ENCODE results near the gene XAB2.

DNA sequence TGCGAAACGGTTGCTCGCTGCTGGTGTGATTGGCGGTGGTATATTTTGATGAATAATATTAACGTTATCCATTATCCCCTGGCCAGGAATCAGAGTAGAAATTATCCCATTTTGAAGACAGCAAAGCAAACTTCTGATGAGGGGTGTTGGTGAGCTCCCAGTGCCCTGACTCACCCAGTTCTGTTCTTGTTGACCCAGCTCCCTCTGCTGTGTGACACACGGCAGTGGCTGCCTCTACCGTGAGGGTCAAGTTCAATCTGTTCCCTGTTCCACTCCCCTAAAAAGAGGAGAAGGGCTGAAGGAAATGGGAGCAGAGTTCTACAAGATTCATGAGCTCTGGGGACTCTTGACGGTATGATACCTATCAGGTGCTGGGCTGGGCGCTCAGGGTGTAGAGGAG, 31.7 kb downstream of the XAB2 start:
- TF ChIP-seq, protein P1, sequence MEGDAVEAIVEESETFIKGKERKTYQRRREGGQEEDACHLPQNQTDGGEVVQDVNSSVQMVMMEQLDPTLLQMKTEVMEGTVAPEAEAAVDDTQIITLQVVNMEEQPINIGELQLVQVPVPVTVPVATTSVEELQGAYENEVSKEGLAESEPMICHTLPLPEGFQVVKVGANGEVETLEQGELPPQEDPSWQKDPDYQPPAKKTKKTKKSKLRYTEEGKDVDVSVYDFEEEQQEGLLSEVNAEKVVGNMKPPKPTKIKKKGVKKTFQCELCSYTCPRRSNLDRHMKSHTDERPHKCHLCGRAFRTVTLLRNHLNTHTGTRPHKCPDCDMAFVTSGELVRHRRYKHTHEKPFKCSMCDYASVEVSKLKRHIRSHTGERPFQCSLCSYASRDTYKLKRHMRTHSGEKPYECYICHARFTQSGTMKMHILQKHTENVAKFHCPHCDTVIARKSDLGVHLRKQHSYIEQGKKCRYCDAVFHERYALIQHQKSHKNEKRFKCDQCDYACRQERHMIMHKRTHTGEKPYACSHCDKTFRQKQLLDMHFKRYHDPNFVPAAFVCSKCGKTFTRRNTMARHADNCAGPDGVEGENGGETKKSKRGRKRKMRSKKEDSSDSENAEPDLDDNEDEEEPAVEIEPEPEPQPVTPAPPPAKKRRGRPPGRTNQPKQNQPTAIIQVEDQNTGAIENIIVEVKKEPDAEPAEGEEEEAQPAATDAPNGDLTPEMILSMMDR (IDR thresholded peaks at IDR 0.05 in 4 of 5, conservative IDR thresholded peaks at IDR 0.05 in 1 of 5) = no peak
- no peak for TF ChIP-seq POLR2A (IDR thresholded peaks at IDR 0.05)
